SH-SY5Y (cell line): ENCODE results near the gene MT1M.

Experiments
- GATA2 ChIP-seq: IDR thresholded peaks from 2 replicates; pipeline ENCODE4 v1.6.1; 2011; ENCODE audit warnings: mild to moderate bottlenecking, low read depth, low read length
- GATA3 ChIP-seq: IDR thresholded peaks from 2 replicates; pipeline ENCODE4 v1.6.1; 2011; ENCODE audit warnings: low read depth, mild to moderate bottlenecking, low read length, moderate library complexity

- no peak for TF ChIP-seq GATA2
- no peak for TF ChIP-seq GATA3
These were observed 15.7 kb upstream of the MT1M start for GRCh38 chr16:56616608-56617211.
